ENCODE data around the gene JAZF1.

Gene JAZF1

GRCh38 chr7:28136420-28136819, 44.2 kb downstream of the JAZF1 start:
- no peak for DNase-seq (ENCODE audit: low read depth in 2 of 2)

GRCh38 chr7:28135760-28136159, 44.8 kb downstream of the JAZF1 start:
- no peak for DNase-seq (ENCODE audit: low read depth in 2 of 2)

GRCh38 chr7:28135315-28135714, 45.3 kb downstream of the JAZF1 start:
- DNase-seq (ENCODE audit: low read depth in 2 of 2), result no peak

GRCh38 chr7:28133872-28134271, 46.7 kb downstream of the JAZF1 start:
- no peak for DNase-seq (ENCODE audit: low read depth in 2 of 2)

- DNase-seq (ENCODE audit: low read depth in 2 of 2), result no peak
These were observed 47.4 kb downstream of the JAZF1 start for GRCh38 chr7:28132959-28133870.

GRCh38 chr7:28130277-28130676, 50.3 kb downstream of the JAZF1 start:
- DNase-seq (ENCODE audit: low read depth in 2 of 2), result no peak

- DNase-seq (ENCODE audit: low read depth in 2 of 2), result no peak
These were observed 52.0 kb downstream of the JAZF1 start for GRCh38 chr7:28128608-28129007.

GRCh38 chr7:28126410-28127041, 54.1 kb downstream of the JAZF1 start:
- no peak for DNase-seq (ENCODE audit: low read depth in 2 of 2)

GRCh38 chr7:28125431-28126409, 54.9 kb downstream of the JAZF1 start:
- DNase-seq (ENCODE audit: low read depth in 2 of 2), result no peak

GRCh38 chr7:28124413-28124812, 56.2 kb downstream of the JAZF1 start:
- no peak for DNase-seq (ENCODE audit: low read depth in 2 of 2)

- DNase-seq (ENCODE audit: low read depth in 2 of 2), result no peak
These were observed 56.8 kb downstream of the JAZF1 start for GRCh38 chr7:28123752-28124151.

GRCh38 chr7:28121496-28121895, 59.1 kb downstream of the JAZF1 start:
- no peak for DNase-seq (ENCODE audit: low read depth in 2 of 2)

GRCh38 chr7:28116041-28116440, 64.6 kb downstream of the JAZF1 start:
- no peak for DNase-seq (ENCODE audit: low read depth in 2 of 2)

GRCh38 chr7:28115261-28115660, 65.3 kb downstream of the JAZF1 start:
- no peak for DNase-seq (ENCODE audit: low read depth in 2 of 2)

- no peak for DNase-seq (ENCODE audit: low read depth in 2 of 2)
These were observed 66.5 kb downstream of the JAZF1 start for GRCh38 chr7:28114056-28114455.

- no peak for DNase-seq (ENCODE audit: low read depth in 2 of 2)
These were observed 67.6 kb downstream of the JAZF1 start for GRCh38 chr7:28112883-28113540.

- no peak for DNase-seq (ENCODE audit: low read depth in 2 of 2)
These were observed 68.1 kb downstream of the JAZF1 start for GRCh38 chr7:28112467-28112866.

- DNase-seq (ENCODE audit: low read depth in 2 of 2), result no peak
These were observed 68.6 kb downstream of the JAZF1 start for GRCh38 chr7:28112012-28112411.

GRCh38 chr7:28110427-28111012, 70.1 kb downstream of the JAZF1 start:
- DNase-seq (ENCODE audit: low read depth in 2 of 2), result no peak

GRCh38 chr7:28108747-28109146, 71.8 kb downstream of the JAZF1 start:
- DNase-seq (ENCODE audit: low read depth in 2 of 2), result no peak

GRCh38 chr7:28107960-28108359, 72.6 kb downstream of the JAZF1 start:
- no peak for DNase-seq (ENCODE audit: low read depth in 2 of 2)

All from stimulated activated CD4-positive, alpha-beta T cell treated with anti-CD3 and anti-CD28 coated beads, Interleukin-1b, Interleukin-23, amount 100 ng/mL, for 1 hour (primary cell).